ENCODE results near the gene C12orf75. TPM values are rescaled to one million over a fixed set of nuclear protein-coding genes. Genes with fewer than 3 reads are reported as not detected.
A peak's percentile ranks its signal among the peaks of the same experiment; 100 is the strongest.

Gene C12orf75
- total and polyA plus RNA-seq, 2 of the 13 experiments (the other 11 are each of a cell fraction or from before 2014, with no cell fraction given): 16.1 to 19.8 TPM

DNA sequence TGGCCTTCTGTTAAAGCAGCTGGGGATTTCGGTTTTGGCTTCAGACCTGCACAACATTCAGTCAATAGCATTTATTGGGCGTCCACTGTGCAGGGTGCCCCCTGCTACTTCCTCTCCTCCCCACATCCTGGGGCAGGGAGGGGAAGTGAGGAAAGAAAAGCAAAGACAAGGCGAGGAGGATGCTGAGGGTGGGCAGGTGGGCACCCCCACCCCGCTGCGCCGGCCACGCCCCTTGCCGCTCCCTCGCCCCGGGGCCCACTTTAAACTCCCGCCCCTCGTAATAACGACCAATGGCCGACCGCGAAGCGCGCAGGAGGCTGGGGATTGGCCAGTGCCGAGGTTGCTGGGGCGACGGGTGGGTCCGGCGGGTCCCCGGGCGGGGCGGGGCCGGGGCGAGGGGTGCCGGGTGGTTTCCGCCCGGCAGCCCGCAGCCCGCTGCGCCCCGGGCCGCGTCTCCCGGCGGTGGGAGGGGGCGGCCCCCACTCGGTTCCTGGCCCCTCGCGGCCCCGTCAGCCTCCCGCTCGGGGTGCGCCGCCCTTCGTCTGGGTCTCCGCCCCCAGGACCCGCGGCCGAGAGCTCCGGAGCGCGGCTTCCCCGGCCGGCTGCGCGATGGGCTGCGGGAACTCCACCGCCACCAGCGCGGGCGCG, at the start of gene C12orf75 (continued):
- TF ChIP-seq, protein P1, sequence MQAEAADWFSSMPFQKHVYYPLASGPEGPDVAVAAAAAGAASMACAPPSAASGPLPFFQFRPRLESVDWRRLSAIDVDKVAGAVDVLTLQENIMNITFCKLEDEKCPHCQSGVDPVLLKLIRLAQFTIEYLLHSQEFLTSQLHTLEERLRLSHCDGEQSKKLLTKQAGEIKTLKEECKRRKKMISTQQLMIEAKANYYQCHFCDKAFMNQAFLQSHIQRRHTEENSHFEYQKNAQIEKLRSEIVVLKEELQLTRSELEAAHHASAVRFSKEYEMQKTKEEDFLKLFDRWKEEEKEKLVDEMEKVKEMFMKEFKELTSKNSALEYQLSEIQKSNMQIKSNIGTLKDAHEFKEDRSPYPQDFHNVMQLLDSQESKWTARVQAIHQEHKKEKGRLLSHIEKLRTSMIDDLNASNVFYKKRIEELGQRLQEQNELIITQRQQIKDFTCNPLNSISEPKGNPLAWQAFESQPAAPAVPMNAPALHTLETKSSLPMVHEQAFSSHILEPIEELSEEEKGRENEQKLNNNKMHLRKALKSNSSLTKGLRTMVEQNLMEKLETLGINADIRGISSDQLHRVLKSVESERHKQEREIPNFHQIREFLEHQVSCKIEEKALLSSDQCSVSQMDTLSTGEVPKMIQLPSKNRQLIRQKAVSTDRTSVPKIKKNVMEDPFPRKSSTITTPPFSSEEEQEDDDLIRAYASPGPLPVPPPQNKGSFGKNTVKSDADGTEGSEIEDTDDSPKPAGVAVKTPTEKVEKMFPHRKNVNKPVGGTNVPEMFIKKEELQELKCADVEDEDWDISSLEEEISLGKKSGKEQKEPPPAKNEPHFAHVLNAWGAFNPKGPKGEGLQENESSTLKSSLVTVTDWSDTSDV (CRISPR knock-in tag; IDR thresholded peaks at IDR 0.05): no peak
- no peak for TF ChIP-seq HNRNPH1 (optimal IDR thresholded peaks at IDR 0.05; ENCODE audit: low read depth, low read length)
- TF ChIP-seq, protein P2, sequence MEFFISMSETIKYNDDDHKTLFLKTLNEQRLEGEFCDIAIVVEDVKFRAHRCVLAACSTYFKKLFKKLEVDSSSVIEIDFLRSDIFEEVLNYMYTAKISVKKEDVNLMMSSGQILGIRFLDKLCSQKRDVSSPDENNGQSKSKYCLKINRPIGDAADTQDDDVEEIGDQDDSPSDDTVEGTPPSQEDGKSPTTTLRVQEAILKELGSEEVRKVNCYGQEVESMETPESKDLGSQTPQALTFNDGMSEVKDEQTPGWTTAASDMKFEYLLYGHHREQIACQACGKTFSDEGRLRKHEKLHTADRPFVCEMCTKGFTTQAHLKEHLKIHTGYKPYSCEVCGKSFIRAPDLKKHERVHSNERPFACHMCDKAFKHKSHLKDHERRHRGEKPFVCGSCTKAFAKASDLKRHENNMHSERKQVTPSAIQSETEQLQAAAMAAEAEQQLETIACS (CRISPR knock-in tag; IDR thresholded peaks at IDR 0.05): no peak
- TF ChIP-seq SIN3B (IDR thresholded peaks at IDR 0.05; ENCODE audit: low read length): peak; percentile 34; the same call in 1 of the 2 replicates
- no peak for TF ChIP-seq ZNF432 (CRISPR knock-in tag; IDR thresholded peaks at IDR 0.05; ENCODE audit: borderline replicate concordance)
- TF ChIP-seq ZNF782 (CRISPR knock-in tag; IDR thresholded peaks at IDR 0.05; ENCODE audit: borderline replicate concordance): no peak
- no peak for TF ChIP-seq ESRRA (CRISPR knock-in tag; IDR thresholded peaks at IDR 0.05; ENCODE audit: low read depth)
- TF ChIP-seq, protein P3, sequence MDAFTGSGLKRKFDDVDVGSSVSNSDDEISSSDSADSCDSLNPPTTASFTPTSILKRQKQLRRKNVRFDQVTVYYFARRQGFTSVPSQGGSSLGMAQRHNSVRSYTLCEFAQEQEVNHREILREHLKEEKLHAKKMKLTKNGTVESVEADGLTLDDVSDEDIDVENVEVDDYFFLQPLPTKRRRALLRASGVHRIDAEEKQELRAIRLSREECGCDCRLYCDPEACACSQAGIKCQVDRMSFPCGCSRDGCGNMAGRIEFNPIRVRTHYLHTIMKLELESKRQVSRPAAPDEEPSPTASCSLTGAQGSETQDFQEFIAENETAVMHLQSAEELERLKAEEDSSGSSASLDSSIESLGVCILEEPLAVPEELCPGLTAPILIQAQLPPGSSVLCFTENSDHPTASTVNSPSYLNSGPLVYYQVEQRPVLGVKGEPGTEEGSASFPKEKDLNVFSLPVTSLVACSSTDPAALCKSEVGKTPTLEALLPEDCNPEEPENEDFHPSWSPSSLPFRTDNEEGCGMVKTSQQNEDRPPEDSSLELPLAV (CRISPR knock-in tag; conservative IDR thresholded peaks at IDR 0.05; ENCODE audit: low read depth): no peak
- no peak for TF ChIP-seq KLF11 (CRISPR knock-in tag; IDR thresholded peaks at IDR 0.05)
- TF ChIP-seq, protein P4, sequence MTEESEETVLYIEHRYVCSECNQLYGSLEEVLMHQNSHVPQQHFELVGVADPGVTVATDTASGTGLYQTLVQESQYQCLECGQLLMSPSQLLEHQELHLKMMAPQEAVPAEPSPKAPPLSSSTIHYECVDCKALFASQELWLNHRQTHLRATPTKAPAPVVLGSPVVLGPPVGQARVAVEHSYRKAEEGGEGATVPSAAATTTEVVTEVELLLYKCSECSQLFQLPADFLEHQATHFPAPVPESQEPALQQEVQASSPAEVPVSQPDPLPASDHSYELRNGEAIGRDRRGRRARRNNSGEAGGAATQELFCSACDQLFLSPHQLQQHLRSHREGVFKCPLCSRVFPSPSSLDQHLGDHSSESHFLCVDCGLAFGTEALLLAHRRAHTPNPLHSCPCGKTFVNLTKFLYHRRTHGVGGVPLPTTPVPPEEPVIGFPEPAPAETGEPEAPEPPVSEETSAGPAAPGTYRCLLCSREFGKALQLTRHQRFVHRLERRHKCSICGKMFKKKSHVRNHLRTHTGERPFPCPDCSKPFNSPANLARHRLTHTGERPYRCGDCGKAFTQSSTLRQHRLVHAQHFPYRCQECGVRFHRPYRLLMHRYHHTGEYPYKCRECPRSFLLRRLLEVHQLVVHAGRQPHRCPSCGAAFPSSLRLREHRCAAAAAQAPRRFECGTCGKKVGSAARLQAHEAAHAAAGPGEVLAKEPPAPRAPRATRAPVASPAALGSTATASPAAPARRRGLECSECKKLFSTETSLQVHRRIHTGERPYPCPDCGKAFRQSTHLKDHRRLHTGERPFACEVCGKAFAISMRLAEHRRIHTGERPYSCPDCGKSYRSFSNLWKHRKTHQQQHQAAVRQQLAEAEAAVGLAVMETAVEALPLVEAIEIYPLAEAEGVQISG (CRISPR knock-in tag; IDR thresholded peaks at IDR 0.05): no peak
- TF ChIP-seq HNRNPK (IDR thresholded peaks at IDR 0.05; ENCODE audit: low read depth, low read length, poor library complexity, severe bottlenecking): peak; percentile 2
- TF ChIP-seq AHR (CRISPR knock-in tag; IDR thresholded peaks at IDR 0.05): no peak
- no peak for TF ChIP-seq HHEX (CRISPR knock-in tag; IDR thresholded peaks at IDR 0.05)
- TF ChIP-seq ZNF260 (CRISPR knock-in tag; IDR thresholded peaks at IDR 0.05; ENCODE audit: borderline replicate concordance, low read depth): no peak
- no peak for TF ChIP-seq ELF1 (CRISPR knock-in tag; IDR thresholded peaks at IDR 0.05)
- TF ChIP-seq ZNF790 (CRISPR knock-in tag; IDR thresholded peaks at IDR 0.05; ENCODE audit: borderline replicate concordance): no peak
- no peak for TF ChIP-seq ZNF224 (CRISPR knock-in tag; IDR thresholded peaks at IDR 0.05)
- no peak for TF ChIP-seq KDM3A (CRISPR knock-in tag; IDR thresholded peaks at IDR 0.05; ENCODE audit: low read depth)
- TF ChIP-seq ARID2 (CRISPR knock-in tag; IDR thresholded peaks at IDR 0.05; ENCODE audit: borderline replicate concordance): no peak
- no peak for TF ChIP-seq ZNF20 (CRISPR knock-in tag; IDR thresholded peaks at IDR 0.05)
- no peak for TF ChIP-seq SALL1 (CRISPR knock-in tag; IDR thresholded peaks at IDR 0.05)
- TF ChIP-seq JUNB (CRISPR knock-in tag; IDR thresholded peaks at IDR 0.05; ENCODE audit: borderline replicate concordance): no peak
- no peak for TF ChIP-seq SYNCRIP (IDR thresholded peaks at IDR 0.05; ENCODE audit: insufficient read depth, low read depth, low read length)
- TF ChIP-seq NFRKB (IDR thresholded peaks at IDR 0.05): no peak

Data from HepG2 (cell line).